Skeletal muscle satellite cell (primary cell): Measurements from ENCODE around the gene LCAT.

ENCODE experiments used
- H3K27me3 ChIP-seq: 2 replicates; pipeline ENCODE4 v1.7.0; 2013; ENCODE audit warnings: low read length; ENCODE audit not compliant: control insufficient read depth, insufficient read depth
- H3K36me3 ChIP-seq: 2 replicates; pipeline ENCODE4 v1.7.0; 2013; ENCODE audit warnings: mild to moderate bottlenecking, control low read depth, low read length; ENCODE audit not compliant: insufficient read depth
- H3K4me1 ChIP-seq: 2 replicates; pipeline ENCODE4 v1.7.0; 2013; ENCODE audit warnings: low read length; ENCODE audit not compliant: control insufficient read depth, insufficient read depth
- H3K4me2 ChIP-seq: 2 replicates; pipeline ENCODE4 v1.7.0; 2013; ENCODE audit warnings: mild to moderate bottlenecking, low read length
- H3K4me3 ChIP-seq: 2 replicates; pipeline ENCODE4 v1.7.0; 2013; ENCODE audit warnings: low read length
- H3K9ac ChIP-seq: 2 replicates; pipeline ENCODE4 v1.7.0; 2013; ENCODE audit warnings: mild to moderate bottlenecking, low read depth, low read length, moderate library complexity
- H3K9me3 ChIP-seq: replicated peaks from 2 replicates; pipeline ENCODE4 v1.7.0; 2013; ENCODE audit warnings: mild to moderate bottlenecking, control low read depth, low read length

The LCAT gene

GRCh38 chr16:67953641-67954375 lies 9.9 kb upstream of the LCAT start:
- Histone ChIP-seq H3K4me1 (peaks cover 8% of the 10 kb centered on the region), H3K9me3 (no peaks in the 10 kb centered on the region), H3K4me2 (no peak overlapping the region), H3K36me3 (peaks cover 78% of the 10 kb centered on the region), H3K27me3 (no peaks in the 10 kb centered on the region), H3K4me3 (no peak overlapping the region), H3K9ac (no peak overlapping the region)

DNA sequence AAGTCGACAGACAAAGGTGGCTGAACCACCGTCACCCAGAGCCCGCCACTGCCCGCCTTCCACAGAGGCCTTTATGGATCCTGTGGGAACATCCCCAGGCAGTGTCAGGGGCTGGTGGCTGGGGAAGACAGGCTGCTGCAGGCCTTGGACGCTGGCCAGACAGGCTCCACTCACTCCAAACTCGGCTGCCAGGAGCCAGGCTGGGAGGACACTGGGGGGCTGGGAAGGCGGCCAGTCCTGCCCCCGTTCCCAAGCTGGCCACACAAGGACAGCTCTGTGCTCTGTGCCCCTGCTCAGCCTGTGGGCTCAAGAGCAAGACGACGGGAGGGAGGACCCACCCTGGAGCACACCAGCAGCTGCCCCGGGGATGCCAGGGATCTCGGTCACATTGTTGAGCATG lies 7.6 kb upstream of the LCAT start:
- H3K9ac ChIP-seq, result no peak overlapping the region
- H3K9me3 ChIP-seq, result no peaks in the 10 kb centered on the region
- no peak overlapping the region for H3K4me2 ChIP-seq
- H3K36me3 ChIP-seq, result peaks cover 86% of the 10 kb centered on the region
- H3K27me3 ChIP-seq, result no peaks in the 10 kb centered on the region
- no peak overlapping the region for H3K4me3 ChIP-seq
- peaks cover 7% of the 10 kb centered on the region for H3K4me1 ChIP-seq

DNA sequence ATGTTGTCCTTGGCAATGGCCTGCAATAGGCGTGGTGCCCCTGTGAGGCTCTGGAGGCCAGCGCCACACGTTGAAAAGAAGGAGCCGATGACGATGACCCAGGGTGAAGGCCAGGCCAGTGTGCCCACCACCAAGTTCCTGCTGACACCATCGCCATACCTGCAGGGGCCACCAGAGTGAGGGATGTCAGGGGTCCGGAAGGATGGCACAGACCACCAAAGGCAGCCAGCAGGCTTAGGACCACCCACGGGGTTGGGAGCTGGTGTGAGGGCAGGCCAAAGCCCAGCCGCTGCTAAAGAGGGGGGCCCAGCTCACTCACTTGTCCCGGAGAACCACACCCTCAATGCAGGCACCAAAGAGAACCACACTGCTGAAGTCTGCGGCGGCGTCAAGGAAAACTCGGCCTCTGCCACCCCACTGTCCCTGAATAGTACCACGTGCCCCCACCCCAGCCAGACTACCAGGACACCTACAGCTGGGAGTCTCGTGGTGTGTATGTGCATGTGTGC lies 6.5 kb upstream of the LCAT start:
- no peak overlapping the region for H3K9ac ChIP-seq
- peaks cover 12% of the 10 kb centered on the region for H3K4me1 ChIP-seq
- no peak overlapping the region for H3K4me3 ChIP-seq
- peaks cover 95% of the 10 kb centered on the region for H3K36me3 ChIP-seq
- no peak overlapping the region for H3K4me2 ChIP-seq
- no peaks in the 10 kb centered on the region for H3K27me3 ChIP-seq
- no peaks in the 10 kb centered on the region for H3K9me3 ChIP-seq

GRCh38 chr16:67949645-67950044 lies 5.7 kb upstream of the LCAT start:
- peaks cover 17% of the 10 kb centered on the region for H3K4me1 ChIP-seq

DNA sequence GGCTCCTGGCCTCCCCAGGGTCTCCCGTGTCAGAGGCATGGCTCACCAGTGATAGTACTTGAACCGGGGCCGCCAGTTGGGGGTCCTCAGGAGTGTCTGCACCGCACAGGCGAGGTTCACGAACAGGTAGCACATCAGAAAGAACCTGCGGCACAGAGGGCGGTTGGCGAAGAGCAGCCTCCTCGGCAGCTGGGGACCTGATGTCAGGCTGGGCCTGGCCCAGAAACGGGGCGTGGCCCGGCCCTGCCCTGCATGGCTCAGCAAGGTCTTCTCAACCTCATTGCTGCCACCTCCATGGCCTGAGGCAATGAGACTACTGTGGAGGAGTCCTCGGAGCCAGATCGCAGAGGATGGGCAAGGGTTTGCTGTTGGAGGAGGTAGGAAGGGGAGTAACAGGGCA lies 4.1 kb upstream of the LCAT start:
- Histone ChIP-seq H3K4me1 (peaks cover 23% of the 10 kb centered on the region), H3K4me3 (no peak overlapping the region), H3K9ac (no peak overlapping the region), H3K4me2 (no peak overlapping the region), H3K9me3 (no peaks in the 10 kb centered on the region), H3K36me3 (peaks cover 94% of the 10 kb centered on the region), H3K27me3 (no peaks in the 10 kb centered on the region)

More at GRCh38 chr16:67949645-67950044, 5.7 kb upstream of the LCAT start:
- Histone ChIP-seq H3K9ac (no peak overlapping the region), H3K4me3 (no peak overlapping the region), H3K36me3 (peaks cover 95% of the 10 kb centered on the region), H3K4me2 (no peak overlapping the region), H3K9me3 (no peaks in the 10 kb centered on the region), H3K27me3 (no peaks in the 10 kb centered on the region)

DNA sequence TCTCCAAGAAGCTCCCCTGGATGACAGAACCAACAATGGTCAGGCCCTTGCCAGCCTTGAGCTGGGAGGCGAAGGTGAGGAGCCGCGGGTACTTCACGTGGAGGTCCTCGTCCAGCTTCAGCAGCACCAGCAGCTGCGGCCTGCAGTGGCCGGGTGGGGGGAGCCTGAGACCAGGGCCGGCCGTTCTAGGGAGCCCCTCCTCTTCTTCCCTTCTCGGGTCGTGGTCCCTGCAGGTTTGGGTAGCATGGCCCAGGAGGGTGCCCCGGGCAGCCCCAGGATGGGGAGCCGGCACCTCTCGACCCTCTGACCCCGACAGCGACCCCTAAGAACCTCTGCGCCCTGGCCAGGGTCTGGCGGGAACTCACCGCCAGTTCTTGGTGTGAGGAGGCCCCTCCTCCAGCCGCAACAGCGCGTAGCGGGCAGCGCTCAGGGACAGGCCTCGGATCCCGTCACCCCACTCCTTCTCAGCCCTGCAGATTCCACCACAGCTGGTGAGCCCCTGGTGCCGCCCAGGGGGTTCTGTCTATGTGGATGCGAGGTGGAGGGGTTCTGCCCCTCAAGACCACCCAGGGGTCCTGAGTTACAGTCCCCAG lies 3.1 kb upstream of the LCAT start:
- H3K9me3 ChIP-seq, result no peaks in the 10 kb centered on the region
- no peak overlapping the region for H3K4me3 ChIP-seq
- H3K9ac ChIP-seq, result no peak overlapping the region
- peaks cover 23% of the 10 kb centered on the region for H3K4me1 ChIP-seq
- no peak overlapping the region for H3K4me2 ChIP-seq
- H3K27me3 ChIP-seq, result no peaks in the 10 kb centered on the region
- H3K36me3 ChIP-seq, result peaks cover 96% of the 10 kb centered on the region

DNA sequence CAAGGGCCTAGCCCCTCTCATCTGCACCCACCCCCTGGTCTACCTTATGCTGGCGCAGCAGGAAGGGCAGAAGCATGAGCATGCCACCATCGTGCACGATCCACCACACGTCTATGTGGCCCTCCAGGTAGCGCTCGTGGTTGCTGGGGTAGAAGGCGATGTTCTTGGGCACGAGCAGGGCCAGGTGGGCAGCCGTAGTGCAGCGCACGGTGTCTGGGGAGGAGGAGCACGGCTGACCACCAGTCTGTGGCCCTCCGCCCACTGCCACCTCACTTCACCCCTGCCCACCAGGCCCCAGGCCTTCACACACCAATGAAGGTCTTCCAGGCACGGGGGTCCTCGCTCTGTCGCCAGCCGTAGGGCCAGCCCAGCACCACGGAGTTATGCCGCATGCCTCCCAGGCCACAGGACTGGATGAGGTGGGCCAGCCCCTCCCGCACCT lies 2.2 kb upstream of the LCAT start:
- Histone ChIP-seq H3K9ac (no peak overlapping the region), H3K36me3 (peaks cover 96% of the 10 kb centered on the region), H3K27me3 (no peaks in the 10 kb centered on the region), H3K4me2 (no peak overlapping the region), H3K4me3 (no peak overlapping the region), H3K4me1 (peaks cover 23% of the 10 kb centered on the region), H3K9me3 (no peaks in the 10 kb centered on the region)

DNA sequence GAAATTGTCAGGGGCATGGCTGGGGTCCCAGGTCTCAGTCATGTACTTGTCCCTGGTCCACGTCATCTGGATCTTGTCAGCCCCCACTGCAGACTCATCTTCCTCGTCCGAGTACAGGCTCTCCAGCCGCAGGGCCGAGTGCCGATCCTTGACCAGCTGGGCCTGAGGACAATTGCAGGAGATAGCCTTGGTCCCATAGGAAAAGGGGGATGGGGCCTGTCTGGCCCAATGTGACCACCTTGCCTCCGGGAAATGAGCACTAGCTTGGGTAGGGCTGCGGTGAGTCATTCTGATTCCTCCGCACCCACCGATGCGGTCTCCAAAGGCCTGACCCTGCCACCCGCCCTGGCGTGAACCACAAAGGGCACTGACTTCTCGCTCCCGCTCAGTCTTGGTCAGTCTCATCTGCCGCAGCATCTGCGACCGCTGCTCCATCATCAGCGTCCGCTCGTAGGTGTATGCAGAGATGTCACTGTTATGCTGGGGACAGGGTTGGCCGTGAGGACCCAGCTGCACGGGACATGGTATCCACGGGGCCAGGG lies 1.5 kb upstream of the LCAT start:
- H3K9ac ChIP-seq, result no peak overlapping the region
- no peaks in the 10 kb centered on the region for H3K9me3 ChIP-seq
- H3K4me3 ChIP-seq, result no peak overlapping the region
- H3K27me3 ChIP-seq, result no peaks in the 10 kb centered on the region
- no peak overlapping the region for H3K4me2 ChIP-seq
- H3K4me1 ChIP-seq, result peaks cover 23% of the 10 kb centered on the region
- peaks cover 95% of the 10 kb centered on the region for H3K36me3 ChIP-seq

DNA sequence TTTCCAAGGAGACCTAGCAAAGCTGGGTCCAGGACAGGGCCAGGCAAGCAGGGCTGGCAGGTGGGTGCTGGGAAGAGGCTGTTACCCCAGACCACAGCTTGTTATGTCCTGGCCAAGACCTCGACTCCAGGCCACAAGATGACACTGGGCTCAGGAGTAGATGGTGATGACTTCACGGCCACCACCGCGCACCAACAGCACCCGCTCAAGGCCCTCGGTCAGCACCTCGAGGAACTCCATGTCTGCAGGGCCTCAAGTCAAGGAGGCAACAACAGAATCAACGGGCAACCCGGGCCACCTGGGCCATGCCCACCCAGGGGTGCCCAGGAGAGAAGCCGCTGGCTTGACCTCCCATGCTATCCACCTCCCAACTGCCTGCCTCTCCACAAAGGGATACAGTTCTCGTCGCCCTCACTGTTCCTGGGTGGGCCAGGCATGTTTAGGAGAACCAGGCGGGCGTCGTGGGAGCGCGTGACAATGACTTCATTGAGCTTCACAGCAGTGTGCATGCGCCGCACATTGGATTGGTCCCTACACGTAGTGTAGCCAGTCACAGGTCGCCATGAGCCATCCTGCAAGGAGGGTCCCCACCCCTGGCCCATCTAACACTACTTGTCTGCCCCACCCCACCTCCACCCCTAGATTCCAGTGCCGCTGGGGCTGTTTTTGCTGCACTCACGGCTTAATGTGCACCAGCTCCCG lies 921 bp upstream of the LCAT start:
- Histone ChIP-seq H3K4me2 (no peak overlapping the region), H3K4me3 (no peak overlapping the region), H3K9me3 (no peaks in the 10 kb centered on the region), H3K9ac (peak overlapping the region; percentile 54), H3K27me3 (no peaks in the 10 kb centered on the region), H3K4me1 (peaks cover 23% of the 10 kb centered on the region), H3K36me3 (peaks cover 95% of the 10 kb centered on the region)

DNA sequence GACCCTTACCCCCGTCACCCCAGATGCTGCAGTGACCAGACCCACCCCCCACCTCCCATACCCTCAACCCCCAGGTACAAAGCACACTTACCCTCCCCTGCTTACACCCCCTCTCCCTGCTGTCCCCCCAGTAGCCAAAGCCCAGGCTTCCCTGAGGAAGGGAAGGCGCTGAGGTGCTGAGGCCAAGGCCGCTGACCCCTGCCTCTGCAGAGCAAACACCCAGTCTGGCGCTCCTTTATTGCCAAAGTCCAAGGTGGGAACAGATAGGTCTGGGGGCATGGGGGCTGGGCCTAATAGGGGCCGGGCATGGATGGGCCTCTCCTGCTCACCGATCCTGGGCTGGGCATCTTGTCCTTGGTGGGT lies 683 bp downstream of the LCAT start:
- Histone ChIP-seq H3K9ac (no peak overlapping the region), H3K27me3 (no peaks in the 10 kb centered on the region), H3K4me2 (no peak overlapping the region), H3K4me3 (no peak overlapping the region), H3K4me1 (peaks cover 23% of the 10 kb centered on the region), H3K9me3 (no peaks in the 10 kb centered on the region), H3K36me3 (peaks cover 89% of the 10 kb centered on the region)

- no peak overlapping the region for H3K4me2 ChIP-seq
- H3K4me1 ChIP-seq, result peaks cover 23% of the 10 kb centered on the region
- no peaks in the 10 kb centered on the region for H3K9me3 ChIP-seq
- no peaks in the 10 kb centered on the region for H3K27me3 ChIP-seq
- H3K9ac ChIP-seq, result no peak overlapping the region
- H3K36me3 ChIP-seq, result peaks cover 83% of the 10 kb centered on the region
- no peak overlapping the region for H3K4me3 ChIP-seq
Measured at GRCh38 chr16:67942510-67943255, 1.2 kb downstream of the LCAT start.
